MCF 10A (cell line): ENCODE measurements around the gene LRRC56. TPM values are rescaled to one million over a fixed set of nuclear protein-coding genes. Genes with fewer than 3 reads are reported as not detected.

Experiments
- BruUV-seq: library from RNA; stranded (reverse); fragments of 400-500 nt; replicated peaks from 2 replicates; lab custom pipeline; 2021; lab: Mats Ljungman, UMichigan
- CTCF ChIA-PET: fragments of 300-600 bp; sonication (Branson Sonifier 250); formaldehyde crosslinking; extraction: SDS; loops from one replicate; lab custom pipeline; 2021; ENCODE audit warnings: antibody characterized with exemption, inconsistent platforms; lab: Yijun Ruan, JAX
- POLR2A ChIA-PET: fragments of 300-600, 350-650 bp; sonication (Branson Sonifier 250); formaldehyde crosslinking; extraction: SDS; loops from one replicate; lab custom pipeline; 2020; ENCODE audit warnings: antibody characterized with exemption, inconsistent platforms; lab: Yijun Ruan, JAX
- DNase-seq: peaks from one replicate; pipeline ENCODE4 v3.0.0-alpha.2; 2018; ENCODE audit not compliant: unreplicated experiment
- H3K27ac Mint-ChIP-seq: one replicate; pipeline ENCODE4 v1.8.0; 2022; ENCODE audit warnings: mild to moderate bottlenecking, low read depth, mixed read lengths; ENCODE audit not compliant: unreplicated experiment
- H3K27me3 Mint-ChIP-seq: one replicate; pipeline ENCODE4 v1.8.0; 2022; ENCODE audit warnings: mixed read lengths; ENCODE audit not compliant: insufficient read depth, unreplicated experiment
- H3K36me3 Mint-ChIP-seq: one replicate; pipeline ENCODE4 v1.8.0; 2022; ENCODE audit warnings: mild to moderate bottlenecking, moderate library complexity, mixed read lengths; ENCODE audit not compliant: insufficient read depth, unreplicated experiment
- H3K4me1 Mint-ChIP-seq: one replicate; pipeline ENCODE4 v1.8.0; 2022; ENCODE audit warnings: mixed read lengths; ENCODE audit not compliant: insufficient read depth, unreplicated experiment
- H3K4me3 Mint-ChIP-seq: one replicate; pipeline ENCODE4 v1.8.0; 2022; ENCODE audit warnings: mild to moderate bottlenecking, moderate library complexity, mixed read lengths; ENCODE audit not compliant: unreplicated experiment
- H3K9me3 Mint-ChIP-seq: one replicate; pipeline ENCODE4 v1.8.0; 2022; ENCODE audit warnings: mixed read lengths; ENCODE audit not compliant: unreplicated experiment
- CTCF ChIP-seq: fragments of 200-600 bp; IDR thresholded peaks from one replicate; pipeline ENCODE4 v1.8.0; 2022; ENCODE audit warnings: antibody characterized with exemption, mild to moderate bottlenecking; ENCODE audit not compliant: unreplicated experiment
- intact Hi-C: fragments of 100-400 bp; cut with micrococcal nuclease; formaldehyde crosslinking; loops from 2 replicates; pipeline ENCODE4 v1.14.1; 2022
- total RNA-seq: library from RNA; stranded (reverse); gene quantifications from 2 replicates; pipeline ENCODE4 v1.2.3, GENCODE V29; 2022

The LRRC56 gene
- total RNA-seq, 1 experiment from 2014 or later, result 0.75 TPM

- POLR2A ChIA-PET, result no interaction called here
- Mint-ChIP-seq H3K4me3 (no peak overlapping the region), H3K27ac (no peak overlapping the region), H3K9me3 (no peaks in the 10 kb centered on the region), H3K36me3 (peaks cover 20% of the 10 kb centered on the region), H3K4me1 (no peaks in the 10 kb centered on the region), H3K27me3 (no peaks in the 10 kb centered on the region)
- no peak for TF ChIP-seq CTCF
- CTCF ChIA-PET, result no interaction called here
- DNase-seq, result no peak
- intact Hi-C loops, result no loop called here
- no TSS peak for BruUV-seq
These were observed 48.7 kb upstream of the LRRC56 start for GRCh38 chr11:488579-488978.

- no peaks in the 10 kb centered on the region for H3K9me3 Mint-ChIP-seq
- no TSS peak for BruUV-seq
- no peak for DNase-seq
- H3K4me3 Mint-ChIP-seq, result no peak overlapping the region
- H3K27me3 Mint-ChIP-seq, result no peaks in the 10 kb centered on the region
- ChIA-PET CTCF (no interaction called here), POLR2A (no interaction called here)
- H3K27ac Mint-ChIP-seq, result no peak overlapping the region
- intact Hi-C loops, result no loop called here
- H3K36me3 Mint-ChIP-seq, result peaks cover 24% of the 10 kb centered on the region
- no peak for TF ChIP-seq CTCF
- no peaks in the 10 kb centered on the region for H3K4me1 Mint-ChIP-seq
These were observed 48.3 kb upstream of the LRRC56 start for GRCh38 chr11:488992-489391.

- DNase-seq, result no peak
- Mint-ChIP-seq H3K9me3 (no peaks in the 10 kb centered on the region), H3K27ac (no peak overlapping the region), H3K4me1 (no peaks in the 10 kb centered on the region), H3K4me3 (no peak overlapping the region), H3K36me3 (peaks cover 31% of the 10 kb centered on the region), H3K27me3 (no peaks in the 10 kb centered on the region)
- CTCF ChIA-PET, result no interaction called here
- no TSS peak for BruUV-seq
- intact Hi-C loops, result no loop called here
- no peak for TF ChIP-seq CTCF
- POLR2A ChIA-PET, result interaction anchor here (0.6 kb wide), 1 partner anchor 16 kb away, joined by 3 read pairs; no protein-coding TSS in a partner anchor
These were observed 47.6 kb upstream of the LRRC56 start for GRCh38 chr11:489610-490185.

GRCh38 chr11:490186-490929 is 47.0 kb upstream of the LRRC56 start:
- CTCF ChIA-PET, result no interaction called here
- Mint-ChIP-seq H3K9me3 (no peaks in the 10 kb centered on the region), H3K27ac (no peak overlapping the region), H3K27me3 (no peaks in the 10 kb centered on the region), H3K36me3 (peaks cover 37% of the 10 kb centered on the region), H3K4me3 (no peak overlapping the region), H3K4me1 (no peaks in the 10 kb centered on the region)
- intact Hi-C loops, result no loop called here
- BruUV-seq, result no TSS peak
- POLR2A ChIA-PET, result interaction anchor here (0.6 kb wide), 3 partner anchors 12 to 46 kb away, joined by 3 to 4 read pairs (median 3); no protein-coding TSS in a partner anchor
- no peak for TF ChIP-seq CTCF
- DNase-seq, result no peak
